Measurements from ENCODE around the gene MAP2K1.
"Not testable (repeated sequence)": the region's sequence is repeated elsewhere in the genome, so short reads cannot be mapped to it uniquely, and the experiment has no call there.

The MAP2K1 gene

GRCh38 chr15:66393037-66393436 lies 6.3 kb downstream of the MAP2K1 start:
- DNase-seq (ENCODE audit: extremely low read depth in 1 of 2, low read depth in 1 of 2), result not testable (repeated sequence)

- no peak for DNase-seq (ENCODE audit: extremely low read depth in 1 of 2, low read depth in 1 of 2)
These were observed 7.8 kb downstream of the MAP2K1 start for GRCh38 chr15:66394472-66394871.

- DNase-seq (ENCODE audit: extremely low read depth in 1 of 2, low read depth in 1 of 2), result no peak
These were observed 8.2 kb downstream of the MAP2K1 start for GRCh38 chr15:66394915-66395314.

GRCh38 chr15:66399276-66399675 lies 12.6 kb downstream of the MAP2K1 start:
- DNase-seq (ENCODE audit: extremely low read depth in 1 of 2, low read depth in 1 of 2), result no peak

- no peak for DNase-seq (ENCODE audit: extremely low read depth in 1 of 2, low read depth in 1 of 2)
These were observed 13.7 kb downstream of the MAP2K1 start for GRCh38 chr15:66400351-66400774.

- no peak for DNase-seq (ENCODE audit: extremely low read depth in 1 of 2, low read depth in 1 of 2)
These were observed 14.7 kb downstream of the MAP2K1 start for GRCh38 chr15:66401130-66402021.

GRCh38 chr15:66402761-66403284 lies 16.1 kb downstream of the MAP2K1 start:
- no peak for DNase-seq (ENCODE audit: extremely low read depth in 1 of 2, low read depth in 1 of 2)

- no peak for DNase-seq (ENCODE audit: extremely low read depth in 1 of 2, low read depth in 1 of 2)
These were observed 16.6 kb downstream of the MAP2K1 start for GRCh38 chr15:66403323-66403722.

- no peak for DNase-seq (ENCODE audit: extremely low read depth in 1 of 2, low read depth in 1 of 2)
These were observed 17.4 kb downstream of the MAP2K1 start for GRCh38 chr15:66404122-66404521.

- no peak for DNase-seq (ENCODE audit: extremely low read depth in 1 of 2, low read depth in 1 of 2)
These were observed 17.8 kb downstream of the MAP2K1 start for GRCh38 chr15:66404532-66404931.

- no peak for DNase-seq (ENCODE audit: extremely low read depth in 1 of 2, low read depth in 1 of 2)
These were observed 18.3 kb downstream of the MAP2K1 start for GRCh38 chr15:66405007-66405406.

- DNase-seq (ENCODE audit: extremely low read depth in 1 of 2, low read depth in 1 of 2), result no peak
These were observed 18.9 kb downstream of the MAP2K1 start for GRCh38 chr15:66405615-66406014.

- DNase-seq (ENCODE audit: extremely low read depth in 1 of 2, low read depth in 1 of 2), result no peak
These were observed 21.5 kb downstream of the MAP2K1 start for GRCh38 chr15:66408254-66408653.

- DNase-seq (ENCODE audit: extremely low read depth in 1 of 2, low read depth in 1 of 2), result no peak
These were observed 22.1 kb downstream of the MAP2K1 start for GRCh38 chr15:66408675-66409282.

GRCh38 chr15:66409565-66410108 lies 22.9 kb downstream of the MAP2K1 start:
- DNase-seq (ENCODE audit: extremely low read depth in 1 of 2, low read depth in 1 of 2), result no peak

- no peak for DNase-seq (ENCODE audit: extremely low read depth in 1 of 2, low read depth in 1 of 2)
These were observed 24.5 kb downstream of the MAP2K1 start for GRCh38 chr15:66411190-66411589.

GRCh38 chr15:66412220-66412619 lies 25.5 kb downstream of the MAP2K1 start:
- DNase-seq (ENCODE audit: extremely low read depth in 1 of 2, low read depth in 1 of 2), result no peak

- no peak for DNase-seq (ENCODE audit: extremely low read depth in 1 of 2, low read depth in 1 of 2)
These were observed 26.9 kb downstream of the MAP2K1 start for GRCh38 chr15:66413579-66413978.

GRCh38 chr15:66415360-66415759 lies 28.6 kb downstream of the MAP2K1 start:
- no peak for DNase-seq (ENCODE audit: extremely low read depth in 1 of 2, low read depth in 1 of 2)

- no peak for DNase-seq (ENCODE audit: extremely low read depth in 1 of 2, low read depth in 1 of 2)
These were observed 31.0 kb downstream of the MAP2K1 start for GRCh38 chr15:66417736-66418135.

- DNase-seq (ENCODE audit: extremely low read depth in 1 of 2, low read depth in 1 of 2), result no peak
These were observed 32.8 kb downstream of the MAP2K1 start for GRCh38 chr15:66419471-66419870.

- DNase-seq (ENCODE audit: extremely low read depth in 1 of 2, low read depth in 1 of 2), result no peak
These were observed 35.6 kb downstream of the MAP2K1 start for GRCh38 chr15:66422347-66422746.

Data from activated CD8-positive, alpha-beta memory T cell treated with anti-CD3 and anti-CD28 coated beads for 1 hour (primary cell).